Lower leg skin (tissue), 3 donors: ENCODE measurements around the gene ZMIZ2.

Experiments used
- POLR2A ChIP-seq, 2 donors: fragments of 450-650 bp; IDR thresholded peaks; one replicate each; pipeline ENCODE4 v1.6.1; 2016 to 2017; ENCODE audit warnings: antibody characterized with exemption in 2 of 2, mild to moderate bottlenecking in 1 of 2, moderate library complexity in 1 of 2
- TF ChIP-seq, protein P1 (sequence below), 3 donors: fragments of 450-650 bp; IDR thresholded peaks; one replicate each; pipeline ENCODE4 v1.5.1; 2016; ENCODE audit warnings: antibody characterized with exemption in 3 of 3, mild to moderate bottlenecking in 3 of 3, moderate library complexity in 2 of 3

DNA sequence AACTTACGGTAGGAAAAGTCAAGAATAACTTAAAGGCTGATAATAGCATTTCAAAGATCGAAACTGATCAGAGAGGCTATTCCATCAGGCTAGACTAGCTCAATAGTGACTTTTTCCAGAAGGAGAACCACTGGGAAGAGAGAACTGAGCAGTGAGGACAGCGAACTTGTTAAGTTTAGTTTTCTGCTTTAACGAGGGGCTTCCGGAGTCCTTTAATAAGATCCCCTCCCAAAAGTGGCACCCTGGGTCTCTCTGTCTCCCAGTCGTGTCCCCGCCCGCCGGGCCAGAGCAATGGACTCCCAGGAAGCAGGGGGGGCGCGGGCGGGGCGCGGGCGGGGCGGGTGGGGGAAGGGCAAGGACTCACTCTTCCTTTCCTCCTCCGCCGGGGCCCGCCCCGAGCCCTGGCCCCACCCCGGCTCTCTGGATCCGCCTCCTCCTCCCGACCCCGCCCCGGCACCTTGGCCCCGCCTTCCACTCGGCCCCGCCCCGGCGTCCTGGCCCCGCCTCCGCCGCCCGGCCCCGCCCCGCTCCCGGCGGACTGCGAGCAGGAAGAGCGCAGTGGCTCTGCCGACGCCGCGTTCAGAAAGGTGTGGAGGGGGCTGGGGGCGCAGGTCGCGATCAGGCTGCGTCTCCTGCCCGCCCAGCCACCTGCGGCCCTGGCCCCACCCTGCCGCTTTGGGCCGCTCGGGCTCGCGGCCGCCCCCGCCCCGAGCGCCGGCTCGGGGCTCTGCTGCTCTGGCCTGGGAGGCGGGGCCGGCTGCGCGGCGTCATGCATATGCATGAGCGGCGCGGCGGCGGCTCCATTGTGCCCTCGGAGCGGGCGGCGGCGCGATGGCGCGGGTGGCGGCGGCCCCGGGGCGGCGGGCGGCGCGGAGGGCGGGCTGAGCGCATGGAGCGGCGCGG lies at the start of gene ZMIZ2:
- TF ChIP-seq, protein P1, sequence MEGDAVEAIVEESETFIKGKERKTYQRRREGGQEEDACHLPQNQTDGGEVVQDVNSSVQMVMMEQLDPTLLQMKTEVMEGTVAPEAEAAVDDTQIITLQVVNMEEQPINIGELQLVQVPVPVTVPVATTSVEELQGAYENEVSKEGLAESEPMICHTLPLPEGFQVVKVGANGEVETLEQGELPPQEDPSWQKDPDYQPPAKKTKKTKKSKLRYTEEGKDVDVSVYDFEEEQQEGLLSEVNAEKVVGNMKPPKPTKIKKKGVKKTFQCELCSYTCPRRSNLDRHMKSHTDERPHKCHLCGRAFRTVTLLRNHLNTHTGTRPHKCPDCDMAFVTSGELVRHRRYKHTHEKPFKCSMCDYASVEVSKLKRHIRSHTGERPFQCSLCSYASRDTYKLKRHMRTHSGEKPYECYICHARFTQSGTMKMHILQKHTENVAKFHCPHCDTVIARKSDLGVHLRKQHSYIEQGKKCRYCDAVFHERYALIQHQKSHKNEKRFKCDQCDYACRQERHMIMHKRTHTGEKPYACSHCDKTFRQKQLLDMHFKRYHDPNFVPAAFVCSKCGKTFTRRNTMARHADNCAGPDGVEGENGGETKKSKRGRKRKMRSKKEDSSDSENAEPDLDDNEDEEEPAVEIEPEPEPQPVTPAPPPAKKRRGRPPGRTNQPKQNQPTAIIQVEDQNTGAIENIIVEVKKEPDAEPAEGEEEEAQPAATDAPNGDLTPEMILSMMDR (IDR thresholded peaks at IDR 0.05): no peak
- TF ChIP-seq POLR2A (IDR thresholded peaks at IDR 0.05): no peak
